ENCODE data around the gene MAGI3.
"Not testable (repeated sequence)": the region's sequence is repeated elsewhere in the genome, so short reads cannot be mapped to it uniquely, and the experiment has no call there.

The MAGI3 gene

DNA sequence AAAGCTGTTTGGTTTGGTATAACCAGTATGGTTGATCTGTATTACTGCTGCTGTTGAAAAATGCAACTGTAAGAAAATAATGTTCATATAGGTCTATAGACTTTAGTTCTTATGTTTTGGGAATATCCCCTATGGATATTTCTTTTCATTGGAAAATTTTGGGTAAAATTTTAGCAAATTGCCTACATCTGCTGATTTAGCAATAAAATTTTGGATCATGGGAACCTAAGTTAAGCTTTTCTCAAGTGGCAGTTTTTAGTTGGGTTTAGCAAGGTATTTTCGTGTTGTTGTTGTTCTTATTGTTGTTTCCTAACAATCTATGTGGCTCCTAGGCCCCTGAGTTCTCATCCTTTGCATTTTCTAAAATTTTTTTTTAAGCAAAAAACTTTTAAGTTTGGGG is 201.9 kb downstream of the MAGI3 start:
- no peak for DNase-seq

DNA sequence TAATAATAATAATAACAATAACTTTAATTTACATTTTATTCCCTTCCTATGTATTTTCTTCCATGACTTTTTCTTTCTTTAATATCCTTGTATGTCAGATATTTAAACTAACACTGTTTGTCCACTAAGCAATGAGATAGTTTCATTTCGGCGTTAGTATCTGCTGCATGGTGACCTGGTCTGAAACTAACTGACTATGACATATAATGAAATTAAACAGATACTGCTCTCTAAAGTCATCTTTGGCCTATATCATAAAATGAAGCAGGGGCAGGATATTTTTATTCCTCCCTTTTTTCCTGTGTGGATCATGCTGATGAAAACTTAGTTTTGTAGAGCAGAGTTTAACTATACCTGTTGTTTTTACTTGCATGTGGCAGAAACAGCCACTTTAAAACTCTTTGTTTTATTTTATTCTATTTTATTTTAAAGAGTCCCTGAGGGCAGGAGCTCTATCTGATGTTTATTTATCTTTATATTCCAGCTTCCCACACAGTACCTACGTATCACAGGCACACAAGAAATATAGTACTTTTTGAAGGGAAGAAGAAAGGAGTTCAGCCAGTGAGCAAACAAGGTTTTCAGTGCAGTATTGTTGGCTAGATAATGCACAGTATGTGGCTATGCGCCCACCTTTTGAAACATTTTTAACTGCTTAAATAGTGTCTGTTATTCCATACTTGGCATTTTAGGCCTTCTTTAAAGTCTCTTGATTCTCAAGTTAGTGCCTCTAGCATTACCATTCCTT is 203.4 kb downstream of the MAGI3 start:
- DNase-seq: no peak

GRCh38 chr1:113604466-113604865 is 214.2 kb downstream of the MAGI3 start:
- DNase-seq: not testable (repeated sequence)

GRCh38 chr1:113605146-113605545 is 214.8 kb downstream of the MAGI3 start:
- no peak for DNase-seq

GRCh38 chr1:113608399-113608798 is 218.1 kb downstream of the MAGI3 start:
- DNase-seq: no peak

DNA sequence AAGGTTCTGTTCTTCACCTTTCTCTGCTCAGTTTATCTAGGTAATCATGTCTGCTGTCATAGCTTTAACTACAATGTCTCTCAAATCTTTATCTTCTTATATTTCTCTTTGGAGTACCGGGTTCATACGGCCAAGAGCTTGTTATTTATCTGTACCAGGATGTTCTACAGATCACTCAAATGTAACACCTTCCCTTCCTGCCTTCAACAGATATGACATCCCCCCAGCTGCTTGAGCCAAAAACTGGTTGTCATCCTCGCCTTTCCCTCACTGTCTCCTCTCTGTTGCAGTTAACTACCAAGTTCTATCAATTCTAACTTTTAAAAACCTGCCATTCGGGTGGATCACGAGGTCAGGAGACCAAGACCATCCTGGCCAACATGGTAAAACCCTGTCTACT is 220.1 kb downstream of the MAGI3 start:
- DNase-seq: no peak

DNA sequence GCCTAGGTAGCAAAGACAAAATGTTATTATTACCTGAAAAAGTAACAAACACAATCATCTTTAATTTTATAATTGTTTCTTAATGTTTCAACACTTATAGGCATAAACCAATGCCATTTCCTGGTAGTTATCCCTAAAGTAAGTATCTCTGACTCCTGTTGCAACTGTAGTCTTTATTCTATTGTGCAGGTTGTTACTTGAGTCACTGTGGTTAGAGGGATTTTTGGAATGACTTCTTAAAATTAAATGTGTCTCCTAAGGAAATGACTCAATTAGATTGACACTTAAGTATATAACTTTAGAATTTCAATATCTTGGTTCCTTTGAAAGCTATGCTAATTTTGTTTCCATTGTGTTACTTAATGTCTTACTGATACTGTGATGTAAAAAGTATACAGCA is 225.1 kb downstream of the MAGI3 start:
- DNase-seq: no peak

- no peak for DNase-seq
Measured at GRCh38 chr1:113616156-113616555, 225.8 kb downstream of the MAGI3 start.

DNA sequence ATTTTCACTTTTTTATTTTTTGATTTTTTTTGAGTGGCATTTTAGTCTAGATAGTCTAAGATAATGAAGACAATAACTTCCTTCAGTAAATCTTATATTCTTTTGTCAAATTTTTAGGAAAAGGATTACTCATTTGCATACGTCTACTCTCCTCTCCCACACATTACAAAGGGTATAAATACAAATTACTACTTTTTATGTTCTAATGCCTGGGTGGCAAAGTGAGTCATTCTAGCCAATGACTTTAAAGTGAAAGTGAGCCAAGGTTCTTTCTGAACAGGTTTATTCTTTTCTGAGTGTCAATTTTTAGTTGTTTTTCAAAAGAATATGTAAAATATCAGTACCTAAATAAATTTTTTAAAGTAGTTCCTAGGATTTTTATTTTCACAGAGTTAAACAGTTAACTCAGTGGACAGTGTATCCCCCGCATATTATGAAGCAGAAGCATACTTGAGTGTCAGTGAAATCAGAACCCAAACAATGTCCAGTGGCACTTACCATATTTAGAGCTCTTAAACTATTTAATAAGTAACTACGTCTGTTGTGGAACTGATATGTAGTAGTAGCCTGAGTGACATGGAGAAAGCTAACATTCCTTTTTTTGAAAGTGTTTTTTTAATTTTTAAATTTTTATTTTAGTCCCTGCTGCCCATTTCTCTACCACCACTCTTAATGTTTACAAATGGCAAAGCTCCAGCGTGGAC is 227.3 kb downstream of the MAGI3 start:
- no peak for DNase-seq

GRCh38 chr1:113628997-113629396 is 238.7 kb downstream of the MAGI3 start:
- no peak for DNase-seq

DNA sequence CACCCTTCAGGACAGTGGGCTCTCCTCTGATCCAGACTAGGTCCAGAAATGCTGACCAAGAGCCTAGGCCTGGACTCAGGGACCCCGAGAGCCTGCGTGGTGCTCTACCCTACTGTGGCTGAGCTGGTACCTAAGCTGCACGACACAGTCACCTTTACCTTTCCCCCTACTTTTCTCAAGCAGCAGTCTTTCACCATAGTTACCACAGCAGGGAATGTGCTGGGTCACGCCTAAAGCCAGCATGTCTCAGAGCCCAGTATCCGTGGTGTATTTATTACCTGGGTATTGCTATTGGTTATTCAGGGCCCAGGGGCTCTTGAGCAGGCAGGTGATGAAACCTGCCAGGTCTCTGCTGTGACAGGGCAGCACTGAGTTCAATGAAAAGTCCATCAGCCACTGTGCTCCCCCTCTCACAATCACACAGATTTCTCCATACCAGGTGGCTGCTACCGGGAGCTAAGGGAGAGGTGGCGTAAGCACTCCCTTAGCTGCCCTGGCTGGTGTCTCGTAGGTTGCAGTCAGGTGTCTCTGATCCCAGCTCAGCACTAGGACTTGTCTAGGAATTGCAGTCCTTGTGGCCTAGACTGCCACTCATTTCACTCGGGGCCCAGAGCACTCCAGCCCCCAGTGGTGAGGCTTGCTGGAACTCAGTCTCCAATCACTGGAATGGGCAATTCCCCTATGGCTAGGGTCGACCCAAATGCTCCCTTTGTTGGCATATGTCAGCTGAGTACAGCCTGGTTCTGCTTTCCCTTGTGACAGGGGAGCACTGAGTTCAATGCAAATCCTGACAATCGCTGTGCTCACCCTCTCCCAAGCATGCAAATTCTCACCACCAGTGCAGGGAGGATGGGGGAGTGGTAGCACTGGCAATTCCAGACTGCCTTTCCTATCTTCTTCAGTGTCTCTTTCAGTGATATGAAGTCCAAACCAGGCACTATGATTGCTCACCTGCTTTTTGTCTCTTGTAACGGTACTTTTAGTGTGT is 240.3 kb downstream of the MAGI3 start:
- no peak for DNase-seq

DNA sequence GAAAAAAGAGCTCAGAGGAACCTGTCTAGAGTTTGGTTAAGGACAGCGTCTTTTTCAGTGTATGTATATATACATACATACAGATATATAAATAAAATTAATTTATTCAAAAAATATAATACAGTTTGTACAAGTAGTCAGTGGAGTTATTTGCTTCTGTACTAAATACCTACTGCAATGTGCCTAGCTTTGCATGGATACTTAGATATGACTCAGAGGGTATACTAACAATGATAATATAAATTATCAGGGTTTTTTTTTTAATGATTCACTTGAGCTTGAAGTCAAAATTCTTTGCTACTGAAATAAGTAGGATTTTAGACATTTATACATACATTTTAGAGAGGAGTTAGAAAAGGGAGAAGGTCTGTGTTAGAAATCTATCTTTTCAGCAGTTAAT is 251.1 kb downstream of the MAGI3 start:
- no peak for DNase-seq

GRCh38 chr1:113647164-113647563 is 256.8 kb downstream of the MAGI3 start:
- DNase-seq: no peak

GRCh38 chr1:113648478-113648877 is 258.2 kb downstream of the MAGI3 start:
- no peak for DNase-seq

GRCh38 chr1:113652771-113653170 is 262.5 kb downstream of the MAGI3 start:
- DNase-seq: no peak

- DNase-seq: no peak
Measured at GRCh38 chr1:113653741-113654140, 263.4 kb downstream of the MAGI3 start.

GRCh38 chr1:113654883-113655282 is 264.6 kb downstream of the MAGI3 start:
- no peak for DNase-seq

GRCh38 chr1:113657126-113657525 is 266.8 kb downstream of the MAGI3 start:
- DNase-seq: no peak

DNA sequence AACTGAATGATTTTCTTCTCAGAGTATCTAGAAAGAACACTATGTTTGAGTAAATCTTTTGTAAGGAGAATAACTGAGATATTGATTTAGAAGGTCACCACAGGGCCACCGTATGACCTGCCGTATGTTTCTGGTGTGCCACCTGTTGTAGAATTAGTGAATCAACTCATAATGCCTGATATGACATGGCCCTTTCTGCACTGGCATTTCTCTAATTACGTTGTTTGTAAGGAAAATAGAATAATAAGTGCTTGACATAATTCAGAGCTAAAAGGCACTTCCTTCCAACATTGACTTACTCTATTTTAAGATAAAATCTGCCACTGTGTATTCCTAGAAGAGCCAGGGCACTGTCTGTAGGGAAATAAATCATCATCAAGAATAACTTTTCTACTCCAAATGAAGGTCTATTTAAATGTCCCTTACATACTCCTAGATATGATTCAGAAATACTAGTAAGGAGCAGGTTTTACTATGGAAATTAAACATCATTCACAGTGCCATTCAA is 267.3 kb downstream of the MAGI3 start:
- no peak for DNase-seq

DNA sequence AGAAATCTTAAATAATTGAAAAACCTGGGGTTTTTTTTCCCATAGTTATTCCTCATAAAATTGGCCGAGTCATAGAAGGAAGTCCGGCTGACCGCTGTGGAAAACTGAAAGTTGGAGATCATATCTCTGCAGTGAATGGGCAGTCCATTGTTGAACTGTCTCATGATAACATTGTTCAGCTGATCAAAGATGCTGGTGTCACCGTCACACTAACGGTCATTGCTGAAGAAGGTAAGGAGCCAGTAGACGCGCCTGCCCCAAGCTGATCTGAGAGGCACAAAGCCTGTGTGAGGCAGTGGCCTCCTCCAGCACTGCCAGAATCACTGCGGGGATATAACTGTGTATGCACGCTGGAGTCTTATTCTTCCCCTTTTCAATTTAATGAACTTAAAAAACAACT is 268.7 kb downstream of the MAGI3 start:
- DNase-seq: no peak

DNA sequence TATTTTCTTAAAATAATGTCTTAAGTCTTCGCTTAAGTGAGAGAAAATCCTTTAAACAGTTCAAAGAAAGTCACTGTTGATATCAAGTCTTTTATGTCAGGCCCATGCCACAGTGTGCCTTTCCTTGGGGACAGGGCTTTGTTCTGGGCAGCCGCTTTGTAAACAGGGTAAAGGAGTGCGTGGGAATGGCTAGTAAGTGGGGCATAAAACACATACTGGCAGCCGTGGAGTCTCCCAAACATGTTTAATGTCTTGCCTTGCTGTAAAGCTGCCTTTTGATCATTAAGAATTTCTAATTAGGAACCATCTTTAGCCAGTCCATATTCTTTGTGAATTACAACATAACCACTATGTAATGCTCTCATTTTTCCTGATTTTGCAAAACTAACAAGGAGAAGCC is 269.2 kb downstream of the MAGI3 start:
- DNase-seq: no peak

DNA sequence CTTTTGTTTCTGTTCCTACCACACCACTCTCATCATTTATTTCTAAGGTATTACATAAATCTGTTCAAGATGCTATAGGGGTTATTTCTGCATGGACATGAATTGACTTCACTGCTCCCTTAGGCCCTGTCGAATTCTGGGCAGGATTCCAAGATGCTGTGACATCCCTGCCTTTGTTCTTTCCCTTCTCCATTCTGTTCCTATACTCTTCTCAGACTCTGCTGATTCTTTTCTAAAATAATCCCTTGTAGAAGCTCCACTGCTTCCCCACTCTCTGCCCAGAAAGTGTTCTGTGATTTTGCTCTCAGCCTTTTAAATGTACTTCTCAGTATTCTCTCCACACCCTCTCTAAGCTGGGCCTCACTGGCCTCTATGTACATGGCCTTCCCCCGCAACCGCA is 269.8 kb downstream of the MAGI3 start:
- DNase-seq: no peak

DNA sequence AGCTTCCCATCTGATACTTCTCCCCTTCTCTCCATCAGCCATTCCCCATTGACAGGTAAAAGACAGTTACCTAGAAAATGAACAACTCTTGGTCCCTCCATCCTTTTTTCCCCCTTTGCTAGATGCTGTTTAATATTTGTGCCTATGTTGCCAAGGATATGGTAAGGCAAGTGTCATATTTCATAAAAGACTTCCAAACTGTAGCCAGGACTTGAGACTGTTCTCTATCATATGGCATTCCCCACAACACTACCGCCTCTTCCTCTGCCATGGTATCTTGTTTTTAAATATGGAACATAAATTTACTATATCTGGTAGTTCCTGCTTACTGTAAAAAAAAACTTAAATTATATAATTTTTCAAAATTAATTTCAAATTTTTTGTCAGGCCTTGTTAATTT is 271.8 kb downstream of the MAGI3 start:
- no peak for DNase-seq

All from stimulated activated CD4-positive, alpha-beta T cell treated with anti-CD3 and anti-CD28 coated beads, Interleukin-4, amount 100 ng/mL, for 1 hour (primary cell).